HL-60 (cell line): Measurements from ENCODE around the gene PHACTR3.

Source experiments
- DNase-seq, 2 experiments: peaks; one replicate each; pipeline ENCODE4 v3.0.0-alpha.2; 2010 to 2020; ENCODE audit warnings: low read depth in 1 of 2, low spot score in 1 of 2
- H3K27ac ChIP-seq: fragments of 250-450 bp; sonication (Bioruptor Pico); replicated peaks from 2 replicates; pipeline ENCODE4 v1.5.1; 2020; ENCODE audit warnings: mild to moderate bottlenecking, moderate library complexity
- H3K27me3 ChIP-seq: fragments of 250-450 bp; sonication (Bioruptor Pico); 2 replicates; pipeline ENCODE4 v1.5.1; 2021; ENCODE audit warnings: mild to moderate bottlenecking, moderate library complexity; ENCODE audit not compliant: insufficient read depth, poor library complexity, severe bottlenecking
- H3K4me3 ChIP-seq: replicated peaks from 2 replicates; pipeline ENCODE4 v1.5.1; 2011; ENCODE audit warnings: mild to moderate bottlenecking, control low read depth, low read length; ENCODE audit not compliant: insufficient read depth
- GABPA ChIP-seq: IDR thresholded peaks from 2 replicates; pipeline ENCODE4 v1.6.1; 2012; ENCODE audit warnings: low read depth
- POLR2AphosphoS5 ChIP-seq: IDR thresholded peaks from 2 replicates; pipeline ENCODE4 v1.6.1; 2012; ENCODE audit warnings: low read depth
- REST ChIP-seq: IDR thresholded peaks from 2 replicates; pipeline ENCODE4 v1.6.1; 2012; ENCODE audit warnings: low read depth; ENCODE audit not compliant: insufficient replicate concordance
- SPI1 ChIP-seq: IDR thresholded peaks from 2 replicates; pipeline ENCODE4 v1.6.1; 2012; ENCODE audit warnings: low read depth, mild to moderate bottlenecking, borderline replicate concordance
- TF ChIP-seq, protein P1 (sequence below): IDR thresholded peaks from one replicate; pipeline ENCODE4 v1.5.1; 2011; ENCODE audit warnings: low read length, control low read depth, inconsistent platforms; ENCODE audit not compliant: insufficient read depth

Gene PHACTR3

DNA sequence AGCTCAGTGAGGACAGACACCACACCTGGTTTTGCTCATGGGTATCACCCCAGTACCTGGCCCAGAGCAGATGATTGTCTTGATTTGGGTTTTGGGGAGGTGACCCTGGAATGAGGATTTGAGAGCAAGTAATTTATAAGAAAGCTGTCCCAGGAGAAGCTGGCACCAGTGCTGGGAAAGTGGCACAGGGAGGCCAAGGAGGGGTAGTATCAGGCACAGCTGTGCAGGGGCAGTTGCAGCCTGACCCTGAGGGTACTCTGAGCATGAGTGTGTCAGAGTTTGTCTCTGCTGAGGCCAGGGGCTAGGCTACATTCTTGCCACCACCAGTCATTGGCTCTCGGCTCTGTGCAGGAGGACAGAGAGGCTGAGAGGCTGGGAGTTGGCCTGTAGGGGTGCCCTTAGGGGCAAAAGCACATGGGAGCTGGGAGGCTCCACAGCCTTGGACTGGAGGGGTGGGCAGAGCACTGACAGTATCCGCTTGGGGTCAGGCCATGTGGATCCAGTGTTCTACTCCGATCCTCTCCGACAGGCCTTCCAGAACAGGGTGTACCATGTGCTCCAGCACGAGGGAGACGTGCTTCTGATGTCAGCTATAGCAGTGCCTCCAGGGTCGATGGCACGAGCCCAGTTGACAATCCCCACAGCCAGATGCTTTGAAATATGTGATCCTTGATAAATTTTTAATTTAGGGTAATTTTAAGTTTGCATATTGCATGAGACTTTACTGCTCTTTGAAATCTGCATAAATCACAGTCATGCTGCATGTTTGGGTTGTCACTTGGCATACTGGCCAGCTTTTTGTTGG, 121.3 kb downstream of the PHACTR3 start:
- H3K27ac ChIP-seq = no peak overlapping the region
- TF ChIP-seq SPI1 = no peak
- TF ChIP-seq, protein P1, sequence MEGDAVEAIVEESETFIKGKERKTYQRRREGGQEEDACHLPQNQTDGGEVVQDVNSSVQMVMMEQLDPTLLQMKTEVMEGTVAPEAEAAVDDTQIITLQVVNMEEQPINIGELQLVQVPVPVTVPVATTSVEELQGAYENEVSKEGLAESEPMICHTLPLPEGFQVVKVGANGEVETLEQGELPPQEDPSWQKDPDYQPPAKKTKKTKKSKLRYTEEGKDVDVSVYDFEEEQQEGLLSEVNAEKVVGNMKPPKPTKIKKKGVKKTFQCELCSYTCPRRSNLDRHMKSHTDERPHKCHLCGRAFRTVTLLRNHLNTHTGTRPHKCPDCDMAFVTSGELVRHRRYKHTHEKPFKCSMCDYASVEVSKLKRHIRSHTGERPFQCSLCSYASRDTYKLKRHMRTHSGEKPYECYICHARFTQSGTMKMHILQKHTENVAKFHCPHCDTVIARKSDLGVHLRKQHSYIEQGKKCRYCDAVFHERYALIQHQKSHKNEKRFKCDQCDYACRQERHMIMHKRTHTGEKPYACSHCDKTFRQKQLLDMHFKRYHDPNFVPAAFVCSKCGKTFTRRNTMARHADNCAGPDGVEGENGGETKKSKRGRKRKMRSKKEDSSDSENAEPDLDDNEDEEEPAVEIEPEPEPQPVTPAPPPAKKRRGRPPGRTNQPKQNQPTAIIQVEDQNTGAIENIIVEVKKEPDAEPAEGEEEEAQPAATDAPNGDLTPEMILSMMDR = no peak
- TF ChIP-seq REST = no peak
- no peak for TF ChIP-seq POLR2AphosphoS5
- TF ChIP-seq GABPA = no peak
- H3K4me3 ChIP-seq = no peak overlapping the region
- DNase-seq = no peak
- peaks cover 4% of the 10 kb centered on the region for H3K27me3 ChIP-seq

GRCh38 chr20:59726281-59726595, 121.9 kb downstream of the PHACTR3 start:
- H3K27ac ChIP-seq = no peak overlapping the region
- no peak overlapping the region for H3K4me3 ChIP-seq
- peaks cover 4% of the 10 kb centered on the region for H3K27me3 ChIP-seq
- DNase-seq = no peak
- TF ChIP-seq GABPA = no peak
- no peak for TF ChIP-seq POLR2AphosphoS5
- no peak for TF ChIP-seq SPI1
- TF ChIP-seq REST = no peak
- TF ChIP-seq, protein P1 = no peak

DNA sequence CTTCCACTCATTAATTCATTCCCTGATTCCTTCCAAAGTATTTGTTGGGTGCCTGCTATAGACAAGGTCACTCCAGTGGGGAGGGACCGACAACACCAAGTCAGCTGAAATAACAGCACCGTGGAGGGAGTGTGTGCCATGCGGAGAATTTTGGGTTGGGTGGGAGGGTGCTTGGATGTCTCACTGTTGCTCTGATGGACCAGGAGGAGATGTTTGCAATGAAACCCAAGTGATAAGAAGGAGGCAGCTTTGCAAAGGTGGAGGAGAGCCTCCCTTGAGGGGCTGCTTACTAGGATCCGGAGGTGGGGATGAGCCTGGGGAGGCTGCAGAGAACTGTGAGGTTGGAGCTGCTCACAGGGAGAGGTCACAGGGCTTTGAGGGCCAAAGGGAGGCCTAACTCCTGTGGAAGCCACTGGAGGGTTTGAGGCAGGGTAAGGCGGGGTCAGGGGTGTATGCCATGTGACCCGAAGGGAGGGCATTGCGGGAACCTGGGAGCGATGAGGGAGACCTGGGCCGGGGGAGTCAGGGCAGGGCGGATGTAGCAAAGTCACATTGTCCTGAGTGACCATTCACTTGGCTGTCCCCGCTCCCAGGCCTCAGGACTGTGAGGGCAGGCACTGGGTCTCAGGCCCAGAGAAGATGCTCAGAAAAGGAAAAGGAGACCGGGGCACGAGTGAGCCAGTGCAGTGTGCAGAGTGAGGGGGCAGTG, 124.5 kb downstream of the PHACTR3 start:
- TF ChIP-seq GABPA (no peak), REST (no peak), SPI1 (no peak), POLR2AphosphoS5 (no peak)
- TF ChIP-seq, protein P1 = no peak
- H3K27me3 ChIP-seq = peaks cover 4% of the 10 kb centered on the region
- H3K27ac ChIP-seq = no peak overlapping the region
- no peak for DNase-seq
- no peak overlapping the region for H3K4me3 ChIP-seq
